ENCODE results near the gene EIF3D. TPM values are rescaled to one million over a fixed set of nuclear protein-coding genes. Genes with fewer than 3 reads are reported as not detected.

Gene EIF3D
- total RNA-seq, 4 donors from 2014 or later = 200 to 272 (median 238) TPM

GRCh38 chr22:36505998-36506635 is 22.8 kb downstream of the EIF3D start:
- Histone ChIP-seq H3K27me3 (no peaks in the 10 kb centered on the region), H3K36me3 (peaks cover 0 to 51% (median 1%) of the 10 kb centered on the region in 3 donors), H3K4me1 (peaks cover 0 to 26% (median 10%) of the 10 kb centered on the region in 4 donors), H3K4me3 (peak overlapping the region; percentile 47 to 73 (median 64)), H3K9me3 (no peaks in the 10 kb centered on the region), H3K27ac (peak overlapping the region; percentile 83 to 91 (median 88))
- TF ChIP-seq CTCF (IDR thresholded peaks at IDR 0.05) = no peak
- no peak for TF ChIP-seq POLR2A (IDR thresholded peaks at IDR 0.05)
- TF ChIP-seq EP300 (IDR thresholded peaks at IDR 0.05) = no peak
- no peak for DNase-seq (ENCODE audit: low spot score in 2 of 2)
- 94 to 95% methylated on average over 53 to 54 of the region's 60 CpGs for WGBS, 2 donors

- Histone ChIP-seq H3K27ac (no peak overlapping the region), H3K4me3 (no peak overlapping the region), H3K4me1 (no peaks in the 10 kb centered on the region), H3K27me3 (no peaks in the 10 kb centered on the region), H3K9me3 (no peaks in the 10 kb centered on the region), H3K36me3 (peaks cover 0 to 99% (median 0%) of the 10 kb centered on the region in 3 donors)
- TF ChIP-seq EP300 (IDR thresholded peaks at IDR 0.05) (no peak), POLR2A (IDR thresholded peaks at IDR 0.05) (no peak), CTCF (IDR thresholded peaks at IDR 0.05) (no peak)
- 88 to 90% methylated on average over 30 of the region's 30 CpGs for WGBS, 2 donors
- DNase-seq (ENCODE audit: low spot score in 2 of 2) = no peak
These were observed 30.9 kb downstream of the EIF3D start for GRCh38 chr22:36497910-36498665.

GRCh38 chr22:36493690-36494110 is 35.3 kb downstream of the EIF3D start:
- no peak overlapping the region for H3K27ac ChIP-seq
- no peak overlapping the region for H3K4me3 ChIP-seq
- peaks cover 0 to 100% (median 0%) of the 10 kb centered on the region in 3 donors for H3K36me3 ChIP-seq
- TF ChIP-seq EP300 (IDR thresholded peaks at IDR 0.05) (peak in 1 of 2 donors; percentile 79), POLR2A (IDR thresholded peaks at IDR 0.05) (no peak), CTCF (IDR thresholded peaks at IDR 0.05) (no peak)
- no peaks in the 10 kb centered on the region for H3K9me3 ChIP-seq
- DNase-seq (ENCODE audit: low spot score in 2 of 2) = peak in 1 of 2 donors; percentile 42
- WGBS, 2 donors = 62 to 75% methylated on average over 16 of the region's 16 CpGs
- no peaks in the 10 kb centered on the region for H3K27me3 ChIP-seq
- H3K4me1 ChIP-seq = no peaks in the 10 kb centered on the region

GRCh38 chr22:36492109-36492508 is 36.9 kb downstream of the EIF3D start:
- Histone ChIP-seq H3K27ac (no peak overlapping the region), H3K9me3 (no peaks in the 10 kb centered on the region), H3K4me1 (no peaks in the 10 kb centered on the region), H3K4me3 (no peak overlapping the region), H3K27me3 (no peaks in the 10 kb centered on the region), H3K36me3 (peaks cover 0 to 97% (median 0%) of the 10 kb centered on the region in 3 donors)
- no peak for TF ChIP-seq POLR2A (IDR thresholded peaks at IDR 0.05)
- no peak for TF ChIP-seq EP300 (IDR thresholded peaks at IDR 0.05)
- TF ChIP-seq CTCF (IDR thresholded peaks at IDR 0.05) = no peak
- WGBS, 2 donors = 87 to 93% methylated on average over 5 of the region's 5 CpGs
- no peak for DNase-seq (ENCODE audit: low spot score in 2 of 2)

GRCh38 chr22:36491155-36491554 is 37.8 kb downstream of the EIF3D start:
- DNase-seq (ENCODE audit: low spot score in 2 of 2) = no peak
- Histone ChIP-seq H3K27me3 (no peaks in the 10 kb centered on the region), H3K4me1 (no peaks in the 10 kb centered on the region), H3K36me3 (peaks cover 0 to 92% (median 0%) of the 10 kb centered on the region in 3 donors), H3K27ac (no peak overlapping the region), H3K4me3 (no peak overlapping the region), H3K9me3 (no peaks in the 10 kb centered on the region)
- TF ChIP-seq EP300 (IDR thresholded peaks at IDR 0.05) = no peak
- no peak for TF ChIP-seq POLR2A (IDR thresholded peaks at IDR 0.05)
- TF ChIP-seq CTCF (IDR thresholded peaks at IDR 0.05) = no peak
- WGBS, 2 donors = 94 to 96% methylated on average over 7 of the region's 7 CpGs
